T-helper 2 cell (primary cell): ENCODE data around the gene PPIP5K2.
A peak's percentile ranks its signal among the peaks of the same experiment; 100 is the strongest.

Experiments used
- DNase-seq, 5 experiments: peaks; one replicate each; pipeline versions ENCODE4 v3.0.0 to v3.0.0-alpha.2; 2012 to 2022

Gene PPIP5K2

GRCh38 chr5:103249068-103249467 is 129.0 kb downstream of the PPIP5K2 start:
- DNase-seq = no peak

GRCh38 chr5:103254921-103255320 is 134.8 kb downstream of the PPIP5K2 start:
- DNase-seq = no peak

GRCh38 chr5:103255691-103256090 is 135.6 kb downstream of the PPIP5K2 start:
- DNase-seq = no peak

GRCh38 chr5:103256178-103256577 is 136.1 kb downstream of the PPIP5K2 start:
- DNase-seq = no peak

- DNase-seq = peak; percentile 76 to 99 (median 89)
Observed at GRCh38 chr5:103258368-103258956, 138.4 kb downstream of the PPIP5K2 start, which contains the start of gene MACIR. Gene MACIR (plus strand): TSS chr5:103258763. CDS start chr5:103275920, 17,157 bp downstream.

- DNase-seq = peak; percentile 35 to 86 (median 53)
Observed at GRCh38 chr5:103258957-103259704, 139.0 kb downstream of the PPIP5K2 start.

- no peak for DNase-seq
Observed at GRCh38 chr5:103259705-103260355, 139.7 kb downstream of the PPIP5K2 start.

- DNase-seq = no peak
Observed at GRCh38 chr5:103260951-103261350, 140.8 kb downstream of the PPIP5K2 start.
